B cell (primary cell): ENCODE data around the gene TNIP1. TPM values are rescaled to one million over a fixed set of nuclear protein-coding genes. Genes with fewer than 3 reads are reported as not detected.

Experiments
- ATAC-seq: fragments of 200-7000 bp; cut with Tn5 transposase; one replicate; pipeline ENCODE4 v1.10.0; 2021; ENCODE audit warnings: low read depth, mild to moderate bottlenecking, moderate number of reproducible peaks, moderate library complexity
- CTCF ChIA-PET: fragments of 350-600 bp; sonication (Branson Sonifier 250); formaldehyde crosslinking; loops from one replicate; lab custom pipeline; 2021; ENCODE audit warnings: antibody characterized with exemption, inconsistent platforms; lab: Charles Lee
- POLR2A ChIA-PET: fragments of 350-600 bp; sonication (Branson Sonifier 250); formaldehyde crosslinking; loops from one replicate; lab custom pipeline; 2021; ENCODE audit warnings: antibody characterized with exemption; lab: Charles Lee
- DNase-seq: peaks from one replicate; pipeline ENCODE4 v3.0.0; 2013
- H2AFZ ChIP-seq: 2 replicates; pipeline ENCODE4 v1.6.1; 2012; ENCODE audit warnings: mild to moderate bottlenecking, low read depth, low read length; ENCODE audit not compliant: insufficient read depth, poor library complexity, severe bottlenecking
- H3K27ac ChIP-seq, 2 donors: 1 replicate in 1 of 2; 2 replicates in 1 of 2; pipeline ENCODE4 v1.5.1; 2012 to 2013; ENCODE audit warnings: low read length in 2 of 2, mild to moderate bottlenecking in 2 of 2, moderate library complexity in 1 of 2
- H3K27me3 ChIP-seq, 4 experiments: fragments of 200-600 bp in 1 of 4; sonication (generic) in 1 of 4; replicated peaks in 1 of 4; 1 replicate in 2 of 4; 2 replicates in 2 of 4; pipeline versions ENCODE4 v1.6.1 to v1.7.0; 2013 to 2016; ENCODE audit warnings: low read length in 3 of 4, mild to moderate bottlenecking in 2 of 4, mixed read lengths in 1 of 4, moderate library complexity in 1 of 4; ENCODE audit not compliant: insufficient read depth in 4 of 4, control insufficient read depth in 3 of 4; ENCODE audit errors: control extremely low read depth in 1 of 4
- H3K36me3 ChIP-seq, 2 experiments: replicated peaks in 1 of 2; 1 replicate in 1 of 2; 2 replicates in 1 of 2; pipeline versions ENCODE4 v1.6.1 to v1.7.1; 2013; ENCODE audit warnings: low read length in 1 of 2; ENCODE audit not compliant: insufficient read depth in 2 of 2, control insufficient read depth in 1 of 2; ENCODE audit errors: control extremely low read depth in 1 of 2, extremely low read depth in 1 of 2
- H3K4me1 ChIP-seq, 2 donors: fragments of 200-600 bp in 1 of 2; sonication (generic) in 1 of 2; 1 replicate in 1 of 2; 2 replicates in 1 of 2; pipeline versions ENCODE4 v1.5.1 to v1.6.1; 2013 to 2017; ENCODE audit warnings: low read length in 2 of 2; ENCODE audit not compliant: control insufficient read depth in 2 of 2, insufficient read depth in 2 of 2
- H3K4me2 ChIP-seq: replicated peaks from 2 replicates; pipeline ENCODE3; 2012; ENCODE audit warnings: mild to moderate bottlenecking, low read depth, low read length; ENCODE audit not compliant: poor library complexity, severe bottlenecking
- H3K4me3 ChIP-seq, 5 experiments: fragments of 200-600 bp in 1 of 5; sonication (generic) in 1 of 5; 1 replicate in 3 of 5; 2 replicates in 2 of 5; pipeline versions ENCODE4 v1.5.1 to v1.7.0; 2011 to 2016; ENCODE audit warnings: low read length in 4 of 5, mild to moderate bottlenecking in 4 of 5, low read depth in 2 of 5, control low read depth in 1 of 5, moderate library complexity in 1 of 5; ENCODE audit not compliant: insufficient read depth in 1 of 5; ENCODE audit errors: control extremely low read depth in 1 of 5, extremely low read depth in 1 of 5
- H3K79me2 ChIP-seq: fragments of 200-600 bp; sonication (generic); one replicate; pipeline ENCODE4 v1.6.0; 2016; ENCODE audit warnings: low read length; ENCODE audit not compliant: control insufficient read depth, insufficient read depth
- H3K9ac ChIP-seq: fragments of 200-600 bp; sonication (generic); 2 replicates; pipeline ENCODE4 v1.6.1; 2017; ENCODE audit warnings: mild to moderate bottlenecking, low read length, moderate library complexity
- H3K9me3 ChIP-seq, 3 donors: one replicate each; pipeline versions ENCODE4 v1.6.1 to v1.7.1; 2013; ENCODE audit warnings: low read length in 2 of 3; ENCODE audit not compliant: control insufficient read depth in 2 of 3, insufficient read depth in 1 of 3; ENCODE audit errors: control extremely low read depth in 1 of 3
- H4K20me1 ChIP-seq: 2 replicates; pipeline ENCODE4 v1.6.0; 2012; ENCODE audit warnings: mild to moderate bottlenecking, low read length; ENCODE audit not compliant: insufficient read depth, control insufficient read depth, poor library complexity, severe bottlenecking
- H3K27ac Mint-ChIP-seq: one replicate; pipeline ENCODE4 v1.8.0; 2021; ENCODE audit warnings: mixed read lengths
- H3K27me3 Mint-ChIP-seq: one replicate; pipeline ENCODE4 v1.8.0; 2021; ENCODE audit warnings: mixed read lengths
- H3K4me1 Mint-ChIP-seq: one replicate; pipeline ENCODE4 v1.8.0; 2021; ENCODE audit warnings: mixed read lengths
- H3K4me3 Mint-ChIP-seq: one replicate; pipeline ENCODE4 v1.8.0; 2021; ENCODE audit warnings: mixed read lengths
- H3K9me3 Mint-ChIP-seq: one replicate; pipeline ENCODE4 v1.8.0; 2022; ENCODE audit warnings: mixed read lengths; ENCODE audit not compliant: insufficient read depth
- CTCF ChIP-seq: fragments of 200-600 bp; IDR thresholded peaks from one replicate; pipeline ENCODE4 v1.8.0; 2022; ENCODE audit warnings: antibody characterized with exemption, mild to moderate bottlenecking
- EZH2 ChIP-seq: IDR thresholded peaks from 2 replicates; pipeline ENCODE4 v1.6.1; 2012; ENCODE audit warnings: borderline replicate concordance, low read depth, mild to moderate bottlenecking, moderate library complexity, low read length; ENCODE audit not compliant: insufficient read depth, poor library complexity, severe bottlenecking
- WGBS: methylation state at CpG from one replicate; pipeline ENCODE4 v1.1.5; 2013; ENCODE audit warnings: missing lambda C conversion rate; ENCODE audit not compliant: insufficient coverage; 5-methylcytosine and 5-hydroxymethylcytosine counted together
- intact Hi-C: fragments of 100-400 bp; cut with micrococcal nuclease; formaldehyde crosslinking; loops from one replicate; pipeline ENCODE4 v1.10.0; 2022
- polyA plus RNA-seq: library from polyadenylated mRNA; depleted of rRNA; stranded (reverse); fragments of >200 nt; gene quantifications from 2 replicates; pipeline ENCODE4 v1.2.3, GENCODE V29; 2012
- total RNA-seq, 2 donors: library from RNA; stranded (reverse); fragments of 120-200 nt in 1 of 2; gene quantifications; 1 replicate in 1 of 2; 2 replicates in 1 of 2; pipeline versions ENCODE4 v1.2.3 to v1.2.4, GENCODE V29; 2013 to 2022

TNIP1 gene
- total and polyA plus RNA-seq, 2 donors (not counting 1 experiment from before 2014, with no cell fraction given), result 108 to 294 TPM

- Histone ChIP-seq H3K79me2 (peaks cover 41% of the 10 kb centered on the region), H3K9me3 (no peaks in the 10 kb centered on the region), H3K9ac (no peak overlapping the region), H3K27me3 (no peaks in the 10 kb centered on the region), H4K20me1 (peaks cover 54% of the 10 kb centered on the region), H3K4me3 (no peak overlapping the region), H3K4me2 (no peak overlapping the region), H3K27ac (peak overlapping the region in 1 of 2 donors; percentile 11), H3K36me3 (peaks cover 9 to 91% of the 10 kb centered on the region in 2 experiments), H2AFZ (no peak overlapping the region), H3K4me1 (peaks cover 4 to 19% of the 10 kb centered on the region in 2 donors)
- no peaks in the 10 kb centered on the region for H3K9me3 Mint-ChIP-seq
- no peaks in the 10 kb centered on the region for H3K27me3 Mint-ChIP-seq
- peak overlapping the region; percentile 70 for H3K27ac Mint-ChIP-seq
- 35% methylated on average over 3 of the region's 3 CpGs for WGBS
- intact Hi-C loops, result no loop called here
- no peak for TF ChIP-seq CTCF
- no peak for TF ChIP-seq EZH2
- DNase-seq, result no peak
- ATAC-seq, result no peak
- no peak overlapping the region for H3K4me3 Mint-ChIP-seq
- CTCF ChIA-PET, result interaction anchor here (0.7 to 48.0 kb wide), 11 partner anchors 8 to 205 kb away, joined by 3 to 1701 read pairs (median 5); partner anchors contain the start of gene ANXA6
- H3K4me1 Mint-ChIP-seq, result peaks cover 35% of the 10 kb centered on the region
- POLR2A ChIA-PET, result interaction anchor here (0.7 kb wide), 1 partner anchor 39 kb away, joined by 4 read pairs; no protein-coding TSS in a partner anchor
These were observed 30.2 kb upstream of the TNIP1 start for GRCh38 chr5:151110992-151111391.

GRCh38 chr5:151110122-151110681 lies 29.4 kb upstream of the TNIP1 start:
- no peak overlapping the region for H3K4me2 ChIP-seq
- no peak overlapping the region for H3K9ac ChIP-seq
- peaks cover 9 to 91% of the 10 kb centered on the region in 2 experiments for H3K36me3 ChIP-seq
- no peaks in the 10 kb centered on the region for H3K9me3 ChIP-seq
- H3K4me3 ChIP-seq, result no peak overlapping the region
- ATAC-seq (no peak), DNase-seq (no peak)
- intact Hi-C loops, result no loop called here
- WGBS, result no CpG with 5 or more reads among the region's 11 CpGs
- no peak overlapping the region for H3K4me3 Mint-ChIP-seq
- peaks cover 30% of the 10 kb centered on the region for H3K4me1 Mint-ChIP-seq
- H3K27ac Mint-ChIP-seq, result peak overlapping the region; percentile 70
- peaks cover 53% of the 10 kb centered on the region for H4K20me1 ChIP-seq
- TF ChIP-seq CTCF (no peak), EZH2 (no peak)
- H3K27me3 Mint-ChIP-seq, result no peaks in the 10 kb centered on the region
- H3K27ac ChIP-seq, result peak overlapping the region in 1 of 2 donors; percentile 28
- peaks cover 4 to 20% of the 10 kb centered on the region in 2 donors for H3K4me1 ChIP-seq
- CTCF ChIA-PET, result interaction anchor here (0.5 to 48.0 kb wide), 11 partner anchors 8 to 206 kb away, joined by 3 to 1701 read pairs (median 5); partner anchors contain the start of gene ANXA6
- POLR2A ChIA-PET, result interaction anchor here (0.6 kb wide), 1 partner anchor 17 kb away, joined by 3 read pairs; no protein-coding TSS in a partner anchor
- H3K27me3 ChIP-seq, result no peaks in the 10 kb centered on the region
- H3K9me3 Mint-ChIP-seq, result no peaks in the 10 kb centered on the region
- H3K79me2 ChIP-seq, result peaks cover 41% of the 10 kb centered on the region
- H2AFZ ChIP-seq, result no peak overlapping the region
